PC-3 (cell line): ENCODE measurements around the gene NT5DC3. TPM values are rescaled to one million over a fixed set of nuclear protein-coding genes. Genes with fewer than 3 reads are reported as not detected.

Experiments used
- ATAC-seq: fragments of 200-7000 bp; cut with Tn5 transposase; 2 replicates; pipeline ENCODE4 v1.9.1; 2020; ENCODE audit warnings: mild to moderate bottlenecking, moderate library complexity
- BruUV-seq: library from RNA; stranded (reverse); fragments of 400-500 nt; replicated peaks from 2 replicates; lab custom pipeline; 2021; lab: Mats Ljungman, UMichigan
- CTCF ChIA-PET: fragments of 300-600 bp; sonication (Branson Sonifier 250); formaldehyde crosslinking; loops from one replicate; lab custom pipeline; 2022; ENCODE audit warnings: antibody characterized with exemption; lab: Charles Lee
- POLR2A ChIA-PET: fragments of 300-600 bp; sonication (Branson Sonifier 250); formaldehyde crosslinking; loops from one replicate; lab custom pipeline; 2022; ENCODE audit warnings: antibody characterized with exemption; ENCODE audit not compliant: unreplicated experiment; lab: Charles Lee
- DNase-seq: peaks from one replicate; pipeline ENCODE4 v3.0.0-alpha.2; 2015
- H2AFZ ChIP-seq: fragments of 300-600 bp; sonication (generic); 2 replicates; pipeline ENCODE4 v1.6.0; 2016; ENCODE audit warnings: antibody characterized with exemption, low read length
- H3F3A ChIP-seq: fragments of 300-600 bp; sonication (generic); one replicate; pipeline ENCODE4 v1.6.0; 2017; ENCODE audit warnings: antibody characterized with exemption, low read length, control low read depth, mild to moderate bottlenecking; ENCODE audit not compliant: unreplicated experiment
- H3K27ac ChIP-seq: fragments of 300-600 bp; sonication (generic); 2 replicates; pipeline ENCODE4 v1.5.1; 2016; ENCODE audit warnings: mild to moderate bottlenecking, low read length
- H3K27me3 ChIP-seq: fragments of 300-600 bp; sonication (generic); 2 replicates; pipeline ENCODE4 v1.6.1; 2016; ENCODE audit warnings: low read length, mixed read lengths
- H3K36me3 ChIP-seq: fragments of 300-600 bp; sonication (generic); 2 replicates; pipeline ENCODE4 v1.6.1; 2016; ENCODE audit warnings: low read depth, mixed run types, low read length, mixed read lengths
- H3K4me1 ChIP-seq: fragments of 300-600 bp; sonication (generic); 2 replicates; pipeline ENCODE4 v1.5.1; 2016; ENCODE audit warnings: low read length; ENCODE audit not compliant: insufficient read depth
- H3K4me2 ChIP-seq: fragments of 300-600 bp; sonication (generic); 2 replicates; pipeline ENCODE4 v1.6.0; 2016; ENCODE audit warnings: low read length
- H3K4me3 ChIP-seq: fragments of 300-600 bp; sonication (generic); 2 replicates; pipeline ENCODE4 v1.5.1; 2016; ENCODE audit warnings: mild to moderate bottlenecking, low read length, mixed read lengths
- H3K79me2 ChIP-seq: fragments of 300-600 bp; sonication (generic); 2 replicates; pipeline ENCODE4 v1.6.1; 2017; ENCODE audit warnings: low read length, mixed read lengths
- H3K9ac ChIP-seq: fragments of 300-600 bp; sonication (generic); 2 replicates; pipeline ENCODE4 v1.6.0; 2016; ENCODE audit warnings: mild to moderate bottlenecking, low read length
- H3K9me2 ChIP-seq: fragments of 300-600 bp; sonication (generic); replicated peaks from 2 replicates; pipeline ENCODE4 v1.6.1; 2016; ENCODE audit warnings: mixed run types, low read length, mixed read lengths
- H3K9me3 ChIP-seq: fragments of 300-600 bp; sonication (generic); 2 replicates; pipeline ENCODE4 v1.6.1; 2016; ENCODE audit warnings: low read length, mixed read lengths
- H4K20me1 ChIP-seq: fragments of 300-600 bp; sonication (generic); 2 replicates; pipeline ENCODE4 v1.6.1; 2016; ENCODE audit warnings: low read length, mixed read lengths
- CTCF ChIP-seq: fragments of 300-600 bp; sonication (generic); conservative IDR thresholded peaks from 2 replicates; pipeline ENCODE4 v1.5.1; 2017; ENCODE audit warnings: antibody characterized with exemption, low read depth, mild to moderate bottlenecking, low read length
- EZH2 ChIP-seq: fragments of 300-600 bp; sonication (generic); IDR thresholded peaks from one replicate; pipeline ENCODE4 v1.6.1; 2017; ENCODE audit warnings: antibody characterized with exemption, mild to moderate bottlenecking, low read length; ENCODE audit not compliant: unreplicated experiment
- EZH2phosphoT487 ChIP-seq: fragments of 300-600 bp; sonication (generic); IDR thresholded peaks from 2 replicates; pipeline ENCODE4 v1.6.1; 2018; ENCODE audit warnings: mild to moderate bottlenecking, antibody characterized with exemption, low read length, borderline replicate concordance
- intact Hi-C: fragments of 100-400 bp; cut with micrococcal nuclease; formaldehyde crosslinking; loops from 2 replicates; pipeline ENCODE4 v1.9.0; 2023
- total RNA-seq: library from RNA; depleted of rRNA; stranded (reverse); fragments of >200 nt; gene quantifications from 2 replicates; pipeline ENCODE4 v1.2.3, GENCODE V29; 2014

The NT5DC3 gene
- total RNA-seq, 1 experiment from 2014 or later: 15.7 TPM

DNA sequence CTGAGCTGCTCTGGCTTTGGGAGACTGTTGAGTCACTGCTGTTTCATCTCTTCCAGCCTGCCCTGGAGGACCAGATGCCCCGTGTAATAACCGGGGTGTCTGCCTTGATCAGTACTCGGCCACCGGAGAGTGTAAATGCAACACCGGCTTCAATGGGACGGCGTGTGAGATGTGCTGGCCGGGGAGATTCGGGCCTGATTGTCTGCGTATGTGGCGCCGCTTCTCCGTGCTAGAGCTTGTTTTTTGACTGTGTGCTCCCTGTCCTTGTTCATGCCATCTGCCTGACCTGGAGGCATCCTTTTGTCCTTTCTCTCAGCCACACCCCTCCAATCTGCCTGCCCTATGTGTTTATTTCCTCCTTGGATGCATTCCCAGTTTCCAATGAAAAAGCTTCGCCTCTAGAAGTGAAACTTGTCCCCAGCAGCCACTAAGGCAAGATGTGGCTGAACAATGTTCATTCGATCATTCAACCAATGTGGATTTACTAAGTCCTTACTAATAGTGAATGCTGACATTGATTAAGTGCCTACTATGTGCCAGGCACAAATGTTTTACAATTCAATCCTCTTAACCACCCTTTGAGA, 98.6 kb downstream of the NT5DC3 start:
- H3F3A ChIP-seq: no peaks in the 10 kb centered on the region
- H3K36me3 ChIP-seq: no peaks in the 10 kb centered on the region
- H3K79me2 ChIP-seq: no peaks in the 10 kb centered on the region
- intact Hi-C loops: no loop called here
- ChIA-PET POLR2A (no interaction called here), CTCF (no interaction called here)
- peaks cover 9% of the 10 kb centered on the region for H3K4me1 ChIP-seq
- H3K4me2 ChIP-seq: peak overlapping the region; percentile 21; the same call in 1 of the 2 replicates
- H3K4me3 ChIP-seq: no peak overlapping the region
- H3K27ac ChIP-seq: no peak overlapping the region
- H2AFZ ChIP-seq: 0 out of 2 replicates have a peak overlapping the region, but pooled peaks have one; percentile 3
- no peaks in the 10 kb centered on the region for H3K9me3 ChIP-seq
- H3K27me3 ChIP-seq: no peaks in the 10 kb centered on the region
- TF ChIP-seq EZH2: no peak
- TF ChIP-seq EZH2phosphoT487: no peak
- no peak for TF ChIP-seq CTCF
- DNase-seq: peak; percentile 61
- no peak overlapping the region for H3K9ac ChIP-seq
- H4K20me1 ChIP-seq: no peaks in the 10 kb centered on the region
- peak; percentile 72 for ATAC-seq
- H3K9me2 ChIP-seq: no peaks in the 10 kb centered on the region
- no TSS peak for BruUV-seq

DNA sequence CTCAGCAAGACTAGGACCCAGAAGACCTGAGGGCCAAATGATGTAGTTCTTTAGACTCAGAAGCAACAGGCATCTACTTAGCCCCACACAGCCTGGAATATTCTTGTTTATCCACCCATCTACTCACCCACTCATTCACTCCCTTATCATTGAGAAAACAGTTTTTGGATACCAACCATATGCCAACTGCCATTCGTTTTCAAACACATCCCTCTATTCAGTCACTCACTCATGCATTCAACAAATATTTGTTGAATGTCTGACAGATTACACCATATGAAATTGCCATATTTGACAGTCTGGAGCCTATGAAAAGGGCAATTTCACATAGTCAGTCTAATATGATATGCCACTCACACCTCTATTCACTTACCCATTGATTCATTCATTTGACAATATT, 103.2 kb downstream of the NT5DC3 start:
- H3K4me3 ChIP-seq: no peak overlapping the region
- no peaks in the 10 kb centered on the region for H4K20me1 ChIP-seq
- no peak for DNase-seq
- H3K9me2 ChIP-seq: no peaks in the 10 kb centered on the region
- no TSS peak for BruUV-seq
- no peak overlapping the region for H3K9ac ChIP-seq
- no peak for ATAC-seq
- no peak overlapping the region for H3K27ac ChIP-seq
- no peaks in the 10 kb centered on the region for H3F3A ChIP-seq
- intact Hi-C loops: no loop called here
- no peaks in the 10 kb centered on the region for H3K36me3 ChIP-seq
- no peak overlapping the region for H3K4me2 ChIP-seq
- ChIA-PET POLR2A (no interaction called here), CTCF (no interaction called here)
- peaks cover 7% of the 10 kb centered on the region for H3K4me1 ChIP-seq
- H3K79me2 ChIP-seq: no peaks in the 10 kb centered on the region
- peaks cover 24% of the 10 kb centered on the region for H3K27me3 ChIP-seq
- no peak for TF ChIP-seq EZH2
- no peak for TF ChIP-seq EZH2phosphoT487
- no peak for TF ChIP-seq CTCF
- H2AFZ ChIP-seq: no peak overlapping the region
- H3K9me3 ChIP-seq: no peaks in the 10 kb centered on the region

DNA sequence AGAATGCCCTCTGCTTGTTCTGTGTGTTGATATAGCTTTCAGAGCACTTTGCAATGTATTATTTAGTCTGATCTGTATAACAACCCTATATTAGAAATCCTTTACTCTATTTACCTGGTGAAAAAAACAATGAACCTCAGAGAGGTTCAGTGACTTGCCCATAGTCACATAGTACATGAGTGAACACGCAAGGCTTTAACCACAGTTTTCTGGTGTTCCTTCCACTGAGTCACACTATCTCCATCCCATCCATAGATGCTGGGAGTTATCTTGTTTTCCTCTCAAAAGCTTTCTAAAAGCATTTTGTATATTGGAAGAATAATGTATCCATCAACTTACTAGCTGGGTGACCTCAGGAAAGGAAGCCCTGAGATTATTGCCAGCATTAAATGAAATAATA, 104.5 kb downstream of the NT5DC3 start:
- no TSS peak for BruUV-seq
- no peak overlapping the region for H3K4me2 ChIP-seq
- H3K4me3 ChIP-seq: no peak overlapping the region
- no peaks in the 10 kb centered on the region for H3K4me1 ChIP-seq
- ChIA-PET CTCF (no interaction called here), POLR2A (no interaction called here)
- no peaks in the 10 kb centered on the region for H4K20me1 ChIP-seq
- no peaks in the 10 kb centered on the region for H3K9me3 ChIP-seq
- H3F3A ChIP-seq: no peaks in the 10 kb centered on the region
- TF ChIP-seq EZH2: no peak
- TF ChIP-seq EZH2phosphoT487: no peak
- TF ChIP-seq CTCF: no peak
- ATAC-seq (no peak), DNase-seq (no peak)
- H3K79me2 ChIP-seq: no peaks in the 10 kb centered on the region
- H3K9ac ChIP-seq: no peak overlapping the region
- no peaks in the 10 kb centered on the region for H3K36me3 ChIP-seq
- H2AFZ ChIP-seq: no peak overlapping the region
- intact Hi-C loops: no loop called here
- H3K27ac ChIP-seq: no peak overlapping the region
- H3K27me3 ChIP-seq: peaks cover 24% of the 10 kb centered on the region
- H3K9me2 ChIP-seq: no peaks in the 10 kb centered on the region
